GM18870 (cell line): ENCODE measurements around the gene CSPG4.
"Not testable (repeated sequence)": the region's sequence is repeated elsewhere in the genome, so short reads cannot be mapped to it uniquely, and the experiment has no call there.

Experiments
- ATAC-seq: cut with Tn5 transposase; IDR thresholded peaks from one replicate; pipeline ENCODE4 v1.9.1; 2021; ENCODE audit warnings: moderate library complexity; ENCODE audit not compliant: unreplicated experiment

The CSPG4 gene, protein sequence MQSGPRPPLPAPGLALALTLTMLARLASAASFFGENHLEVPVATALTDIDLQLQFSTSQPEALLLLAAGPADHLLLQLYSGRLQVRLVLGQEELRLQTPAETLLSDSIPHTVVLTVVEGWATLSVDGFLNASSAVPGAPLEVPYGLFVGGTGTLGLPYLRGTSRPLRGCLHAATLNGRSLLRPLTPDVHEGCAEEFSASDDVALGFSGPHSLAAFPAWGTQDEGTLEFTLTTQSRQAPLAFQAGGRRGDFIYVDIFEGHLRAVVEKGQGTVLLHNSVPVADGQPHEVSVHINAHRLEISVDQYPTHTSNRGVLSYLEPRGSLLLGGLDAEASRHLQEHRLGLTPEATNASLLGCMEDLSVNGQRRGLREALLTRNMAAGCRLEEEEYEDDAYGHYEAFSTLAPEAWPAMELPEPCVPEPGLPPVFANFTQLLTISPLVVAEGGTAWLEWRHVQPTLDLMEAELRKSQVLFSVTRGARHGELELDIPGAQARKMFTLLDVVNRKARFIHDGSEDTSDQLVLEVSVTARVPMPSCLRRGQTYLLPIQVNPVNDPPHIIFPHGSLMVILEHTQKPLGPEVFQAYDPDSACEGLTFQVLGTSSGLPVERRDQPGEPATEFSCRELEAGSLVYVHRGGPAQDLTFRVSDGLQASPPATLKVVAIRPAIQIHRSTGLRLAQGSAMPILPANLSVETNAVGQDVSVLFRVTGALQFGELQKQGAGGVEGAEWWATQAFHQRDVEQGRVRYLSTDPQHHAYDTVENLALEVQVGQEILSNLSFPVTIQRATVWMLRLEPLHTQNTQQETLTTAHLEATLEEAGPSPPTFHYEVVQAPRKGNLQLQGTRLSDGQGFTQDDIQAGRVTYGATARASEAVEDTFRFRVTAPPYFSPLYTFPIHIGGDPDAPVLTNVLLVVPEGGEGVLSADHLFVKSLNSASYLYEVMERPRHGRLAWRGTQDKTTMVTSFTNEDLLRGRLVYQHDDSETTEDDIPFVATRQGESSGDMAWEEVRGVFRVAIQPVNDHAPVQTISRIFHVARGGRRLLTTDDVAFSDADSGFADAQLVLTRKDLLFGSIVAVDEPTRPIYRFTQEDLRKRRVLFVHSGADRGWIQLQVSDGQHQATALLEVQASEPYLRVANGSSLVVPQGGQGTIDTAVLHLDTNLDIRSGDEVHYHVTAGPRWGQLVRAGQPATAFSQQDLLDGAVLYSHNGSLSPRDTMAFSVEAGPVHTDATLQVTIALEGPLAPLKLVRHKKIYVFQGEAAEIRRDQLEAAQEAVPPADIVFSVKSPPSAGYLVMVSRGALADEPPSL (N-terminal part only)

DNA sequence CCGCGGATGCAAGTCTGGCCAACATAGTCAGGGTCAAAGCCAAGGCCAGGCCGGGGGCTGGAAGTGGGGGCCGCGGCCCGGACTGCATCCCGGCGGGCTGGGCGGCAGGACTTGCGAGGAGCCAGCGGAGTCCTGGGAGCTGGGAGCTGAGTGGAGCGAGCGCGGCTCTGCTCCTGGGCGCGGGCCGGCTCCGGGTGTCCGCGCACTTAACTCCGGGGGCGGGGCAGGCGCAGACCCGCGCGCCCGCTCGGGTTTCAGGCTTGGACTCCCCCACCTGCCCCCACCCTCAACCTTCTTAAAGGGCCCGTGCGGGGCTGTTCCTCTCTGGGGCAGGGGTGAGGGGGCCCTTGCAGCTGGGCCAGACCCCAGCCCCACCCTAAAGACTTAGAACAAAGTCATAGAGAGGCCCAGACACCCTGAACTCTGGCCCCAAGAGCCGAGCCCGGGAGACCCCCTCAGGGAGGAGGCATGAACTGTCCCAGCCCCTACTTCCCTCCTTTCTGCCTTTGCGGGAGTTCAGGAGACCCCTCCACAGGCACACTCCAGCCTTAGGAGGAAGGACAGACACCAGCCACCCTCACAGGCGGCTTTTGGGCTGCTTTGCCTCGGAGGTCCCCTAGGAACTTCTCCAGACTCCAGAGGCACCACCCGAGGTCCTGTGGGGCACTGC is at the start of gene CSPG4:
TSS of gene CSPG4 (minus strand) at position 181 of the 670 bp plus-strand sequence. CDS start at position 88, 93 bp downstream.
- ATAC-seq: no peak

DNA sequence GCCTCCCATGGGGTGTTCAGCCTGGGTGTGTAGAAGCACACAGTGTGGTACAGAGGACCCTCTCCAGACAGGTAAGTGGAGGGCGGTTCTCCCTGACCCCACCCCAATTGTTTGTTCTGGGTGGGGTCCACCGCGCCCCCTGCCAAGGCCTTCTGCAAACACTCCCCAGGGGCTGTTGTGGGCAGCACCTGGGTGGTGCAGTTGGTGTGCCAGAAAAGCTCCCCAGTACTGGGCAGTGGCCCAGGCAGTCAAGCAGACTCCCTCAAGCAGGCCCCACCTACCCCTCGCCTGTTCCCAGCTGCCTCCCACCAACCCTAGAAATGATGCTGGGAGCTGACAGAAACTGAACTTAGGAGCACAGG is 49.7 kb upstream of the CSPG4 start:
- not testable (repeated sequence) for ATAC-seq

DNA sequence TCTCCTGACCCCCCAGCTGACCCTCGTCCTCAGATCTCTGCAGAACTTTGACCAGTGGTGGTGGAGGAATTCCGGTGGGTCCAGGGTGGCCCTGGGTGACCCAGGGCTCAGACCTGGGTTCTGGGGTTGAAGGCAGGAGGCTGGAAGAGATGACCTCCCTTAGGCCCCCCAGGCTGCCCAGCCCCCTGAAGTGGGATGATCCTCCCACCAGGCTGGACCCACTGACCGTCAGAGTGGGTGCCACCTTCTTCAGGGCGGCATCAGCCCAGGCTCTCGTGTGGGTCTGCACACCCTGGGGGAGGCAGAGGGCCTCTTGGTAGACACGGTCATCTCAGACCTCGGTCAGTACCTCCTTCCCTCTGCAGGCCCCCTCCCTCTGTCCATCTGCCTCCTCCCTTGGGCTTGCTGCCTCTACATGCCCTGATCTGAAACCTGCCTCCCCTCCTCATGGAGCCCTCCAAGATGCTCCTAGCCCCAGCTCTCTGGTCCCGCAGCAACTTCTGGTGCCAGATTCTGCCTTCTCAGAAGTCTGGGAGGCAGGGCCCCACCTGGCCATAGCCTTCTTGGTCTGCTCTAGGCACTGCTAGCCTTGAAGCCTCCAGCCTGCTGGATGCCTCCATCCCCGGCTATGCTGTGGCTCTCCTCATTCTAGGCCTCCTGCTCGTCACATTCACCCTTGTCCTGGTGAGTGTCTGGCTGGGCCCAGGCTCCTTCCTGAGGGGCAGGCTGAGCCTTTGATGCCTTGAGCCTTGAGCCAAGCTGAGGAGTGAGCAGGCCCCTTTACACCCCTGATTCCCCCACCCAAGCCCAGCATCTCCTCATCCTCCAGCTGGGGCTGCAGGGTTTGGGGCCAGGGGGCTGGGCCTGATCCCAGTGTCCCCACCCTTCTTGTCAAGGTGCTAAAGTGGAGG is 49.1 kb upstream of the CSPG4 start:
- no peak for ATAC-seq

DNA sequence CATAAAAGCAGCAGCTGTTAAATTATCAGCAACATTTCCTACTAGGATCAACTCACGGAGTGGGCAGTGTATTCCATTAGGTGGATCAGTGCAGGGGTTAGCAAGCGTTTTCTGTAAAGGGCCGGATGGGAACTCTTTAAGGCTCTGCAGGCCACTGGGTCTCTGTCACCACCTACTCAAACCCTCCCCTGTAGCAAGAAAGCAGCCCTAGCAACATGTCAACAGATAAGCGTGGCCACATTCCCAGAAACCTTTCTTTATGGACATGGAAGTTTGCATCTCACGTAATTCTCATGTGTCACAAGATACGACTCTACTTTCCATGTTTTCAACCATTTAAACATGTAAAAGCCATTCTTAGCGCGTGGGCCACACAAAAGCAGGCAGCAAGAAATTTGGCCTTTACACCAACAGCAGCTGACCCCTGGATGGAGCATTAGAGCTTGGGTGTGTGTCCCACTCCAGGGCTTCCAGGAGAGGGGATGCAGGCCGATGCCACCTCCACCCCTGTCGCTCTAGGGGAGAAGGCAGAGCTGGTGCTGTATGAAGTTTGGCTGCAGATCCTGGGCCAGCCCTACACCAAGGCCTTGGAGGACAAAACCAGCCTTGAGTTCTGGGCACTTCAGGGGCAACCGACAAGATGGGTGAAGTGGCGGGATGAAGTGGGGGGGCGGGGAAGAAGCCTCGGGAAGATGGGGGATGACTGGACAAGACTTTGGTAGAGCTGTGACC is 48.2 kb upstream of the CSPG4 start:
- ATAC-seq: no peak

DNA sequence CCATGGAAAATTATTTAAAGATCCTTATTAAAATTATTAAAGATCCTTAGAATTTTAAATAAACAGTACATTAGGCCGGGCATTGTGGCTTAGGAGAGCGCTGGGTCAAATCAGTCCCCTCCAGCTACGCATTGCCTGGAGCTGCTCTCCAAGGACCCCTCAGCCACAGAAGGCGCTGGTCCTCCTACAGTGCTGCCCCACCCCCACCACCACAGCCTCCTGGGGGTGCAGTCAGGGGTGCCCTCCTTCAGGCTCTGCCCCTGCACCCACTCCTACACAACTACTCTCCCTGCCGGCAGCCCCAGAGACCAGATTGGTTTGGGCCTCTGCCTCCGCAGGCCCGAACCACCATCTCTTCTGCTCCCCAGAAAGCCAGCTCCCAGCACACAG is 47.5 kb upstream of the CSPG4 start:
- not testable (repeated sequence) for ATAC-seq

DNA sequence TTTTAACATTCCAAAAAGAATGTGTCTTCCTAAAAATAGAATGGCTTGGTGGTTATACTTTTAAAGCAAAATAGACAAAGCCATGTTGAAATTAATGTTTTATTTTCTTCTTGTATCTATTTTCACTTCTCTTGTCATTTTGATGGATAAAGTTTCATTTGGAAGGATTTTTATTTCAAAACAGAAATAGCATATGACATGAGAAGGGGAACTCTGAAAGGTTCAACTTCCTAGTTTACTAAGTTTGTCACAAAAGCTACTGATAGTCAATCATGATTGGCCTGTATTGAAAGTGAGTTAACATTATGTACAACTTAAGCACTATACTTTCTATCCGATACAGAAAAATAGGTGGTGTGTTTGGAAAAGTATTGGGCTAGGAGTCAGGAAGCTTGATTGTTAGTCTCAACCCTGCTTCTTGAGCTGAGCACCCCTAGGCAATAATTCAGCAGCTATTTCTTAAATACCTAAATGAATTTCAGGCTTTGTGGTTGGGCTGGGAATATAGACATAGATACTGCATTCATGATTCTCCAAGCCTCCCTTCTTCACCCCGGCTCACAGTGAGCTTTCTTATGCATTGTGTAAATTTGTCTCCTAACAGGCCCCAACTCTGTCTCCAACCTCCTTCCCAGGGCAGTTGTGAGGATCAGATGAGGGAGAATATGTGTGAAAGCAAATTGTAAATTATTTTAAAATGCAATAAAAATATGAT is 46.9 kb upstream of the CSPG4 start:
- no peak for ATAC-seq

DNA sequence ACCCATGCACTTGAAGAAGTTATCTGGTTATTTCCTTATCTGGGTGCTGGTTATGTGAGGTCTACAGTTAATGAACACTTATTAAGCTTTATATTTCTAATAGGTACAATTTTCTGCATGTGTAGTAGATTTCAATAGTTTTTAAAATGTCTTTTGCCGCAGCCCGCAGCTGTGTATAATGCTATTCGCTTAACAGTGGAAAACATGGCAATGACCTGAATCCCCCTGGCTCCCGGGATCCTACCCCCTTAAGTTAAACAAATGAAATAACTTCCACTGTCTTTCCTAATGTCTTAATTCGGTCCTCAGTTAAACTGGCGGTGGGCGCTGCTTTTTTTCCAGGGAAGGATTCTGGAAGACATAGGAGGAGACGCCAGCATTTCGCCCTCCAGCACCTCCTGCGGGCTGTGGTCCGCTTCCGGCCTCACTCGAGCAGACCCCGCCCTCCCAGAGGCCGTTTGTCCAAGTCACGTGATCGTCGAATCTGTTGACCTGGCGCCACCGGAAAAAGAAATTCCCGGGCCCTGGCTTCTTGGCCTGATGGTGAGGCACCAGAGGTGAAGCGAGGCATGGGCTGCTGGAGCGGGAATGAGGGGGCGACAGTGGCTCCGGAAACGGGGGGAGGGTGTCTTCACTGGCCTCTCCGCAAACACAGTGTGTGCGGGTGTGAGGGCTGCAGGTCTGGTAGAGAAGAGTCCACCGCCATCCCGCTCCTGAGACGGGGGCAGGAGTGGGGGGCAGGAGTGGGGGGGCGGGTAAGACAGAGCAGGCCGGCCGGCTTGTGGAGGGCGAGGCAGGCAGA is 45.6 kb upstream of the CSPG4 start:
- no peak for ATAC-seq

DNA sequence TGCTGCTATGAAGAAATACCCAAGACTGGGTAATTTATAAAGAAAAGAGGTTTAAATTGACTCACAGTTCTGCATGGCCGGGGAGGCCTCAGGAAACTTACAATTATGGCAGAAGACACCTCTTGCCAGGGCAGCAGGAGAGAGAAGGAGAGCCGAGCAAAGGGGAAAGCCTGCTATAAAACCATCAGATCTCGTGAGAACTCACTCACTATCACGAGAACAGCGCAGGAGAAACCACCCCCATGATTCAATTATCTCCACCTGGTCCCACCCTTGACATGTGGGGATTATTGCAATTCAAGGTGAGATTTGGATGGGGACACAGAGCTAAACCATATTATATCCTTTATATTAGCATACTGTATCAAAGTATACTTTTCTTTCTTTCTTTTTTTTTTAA is 42.2 kb upstream of the CSPG4 start:
- ATAC-seq: not testable (repeated sequence)

DNA sequence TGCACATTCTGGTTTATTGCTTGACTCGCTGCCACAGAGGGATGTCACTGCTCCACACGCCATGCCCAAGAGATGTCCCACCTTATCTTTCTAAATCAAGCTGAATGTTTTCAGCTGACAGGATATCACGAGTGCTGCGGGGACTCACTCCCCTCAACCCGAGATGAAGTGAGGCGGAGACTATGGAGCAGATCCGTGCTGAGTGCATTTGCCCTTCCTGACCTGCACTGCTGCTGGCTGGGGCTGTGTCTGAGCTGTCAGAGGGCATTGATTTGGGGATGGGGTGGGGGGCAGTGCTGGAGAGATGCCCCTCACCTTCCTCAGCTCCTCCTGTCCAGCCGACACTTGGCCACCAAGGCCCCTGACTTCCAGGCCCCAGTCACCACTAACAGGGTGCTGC is 40.5 kb upstream of the CSPG4 start:
- ATAC-seq: no peak

DNA sequence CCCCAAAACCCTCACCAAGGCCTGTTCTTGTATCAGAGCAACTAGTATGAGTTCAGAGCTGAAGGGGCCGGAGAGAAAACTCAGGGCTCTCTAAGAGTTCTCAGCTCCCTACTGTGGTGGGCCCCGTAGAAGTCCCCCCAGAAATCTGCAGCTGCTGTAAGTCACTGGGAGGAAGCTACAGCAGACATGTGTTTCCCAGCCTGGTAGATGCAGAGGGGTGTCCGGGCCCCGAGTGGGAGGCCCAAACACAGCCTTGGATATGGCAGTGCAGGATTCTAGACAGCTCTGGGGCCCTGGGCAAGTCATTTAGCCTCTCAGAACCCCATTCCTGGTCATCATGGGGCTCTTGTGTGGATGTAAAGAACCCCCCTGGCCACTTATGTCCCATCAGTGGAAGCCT is 39.2 kb upstream of the CSPG4 start:
- no peak for ATAC-seq

DNA sequence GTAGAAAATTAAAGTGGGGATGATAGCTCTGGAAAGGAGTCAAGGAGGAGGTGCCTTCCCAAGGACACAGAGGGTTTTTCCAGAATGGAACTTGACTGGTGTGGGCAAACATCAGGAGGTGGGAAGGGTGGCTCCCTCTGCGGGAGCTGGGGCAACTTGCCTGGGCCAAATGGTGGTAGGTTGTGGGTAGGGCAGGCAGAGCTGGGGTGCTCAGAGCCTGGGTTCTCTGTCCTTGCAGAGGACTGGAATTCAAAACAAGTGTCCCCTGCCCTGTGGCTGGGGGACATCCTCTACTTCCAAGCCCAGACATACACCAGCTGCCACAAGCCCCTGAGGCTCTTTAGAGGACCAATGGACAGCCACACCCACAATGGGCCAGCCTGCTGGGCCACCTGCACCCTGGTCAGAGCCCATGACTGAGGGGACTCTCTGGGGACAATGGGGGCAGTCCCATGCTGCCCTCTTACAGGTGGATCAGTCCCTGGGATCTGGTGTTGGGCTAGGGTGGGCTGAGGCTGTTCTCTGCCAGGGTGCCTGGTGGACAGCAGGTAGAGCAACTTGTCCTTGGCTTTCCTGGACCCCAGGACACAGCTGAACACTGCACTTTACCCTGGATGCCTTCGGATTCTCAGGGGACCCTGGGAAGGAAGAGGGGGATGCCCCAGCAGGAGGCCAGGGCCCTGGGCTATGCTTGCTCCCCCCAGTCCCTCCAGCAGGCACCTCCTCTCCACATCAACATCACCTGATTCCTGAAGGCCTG is 38.6 kb upstream of the CSPG4 start:
- ATAC-seq: no peak

DNA sequence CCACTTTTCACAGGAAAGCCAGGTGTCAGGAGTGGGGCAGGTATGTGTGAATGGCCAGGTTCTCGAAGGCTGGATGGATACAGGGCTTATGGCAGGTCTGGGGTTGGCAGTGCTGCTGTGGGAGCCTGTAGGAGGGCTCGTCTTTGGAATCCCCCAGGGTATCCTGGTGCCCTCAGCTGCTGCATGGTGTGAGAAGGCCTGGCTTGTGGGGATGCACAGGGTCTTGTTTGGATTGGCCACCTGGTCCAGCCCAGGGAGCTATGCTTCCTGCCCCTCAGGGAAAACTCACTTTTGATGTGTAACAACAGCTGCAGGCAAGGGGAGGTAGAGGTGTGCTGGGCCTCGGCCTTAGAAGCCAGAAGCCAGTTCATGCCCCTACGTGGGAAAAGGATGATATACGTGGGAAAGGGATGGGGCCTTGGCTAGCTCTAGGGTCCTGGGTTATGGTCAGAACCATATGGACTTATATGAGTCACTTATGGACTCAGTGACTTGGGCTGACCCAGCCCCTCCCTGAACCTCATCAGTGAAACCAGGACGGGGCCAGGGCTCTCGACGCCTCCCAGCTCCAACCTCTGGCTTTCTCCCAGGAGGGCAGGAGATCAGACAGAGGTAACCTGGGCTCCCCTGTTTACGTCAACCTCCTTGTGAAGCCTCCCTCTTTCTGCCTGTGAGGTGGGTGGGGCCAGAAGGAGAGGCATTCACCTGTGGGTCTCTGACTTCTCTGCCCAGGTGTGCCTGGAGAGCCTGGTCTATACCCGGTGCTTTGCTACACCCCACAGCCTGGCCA is 37.8 kb upstream of the CSPG4 start:
- no peak for ATAC-seq

DNA sequence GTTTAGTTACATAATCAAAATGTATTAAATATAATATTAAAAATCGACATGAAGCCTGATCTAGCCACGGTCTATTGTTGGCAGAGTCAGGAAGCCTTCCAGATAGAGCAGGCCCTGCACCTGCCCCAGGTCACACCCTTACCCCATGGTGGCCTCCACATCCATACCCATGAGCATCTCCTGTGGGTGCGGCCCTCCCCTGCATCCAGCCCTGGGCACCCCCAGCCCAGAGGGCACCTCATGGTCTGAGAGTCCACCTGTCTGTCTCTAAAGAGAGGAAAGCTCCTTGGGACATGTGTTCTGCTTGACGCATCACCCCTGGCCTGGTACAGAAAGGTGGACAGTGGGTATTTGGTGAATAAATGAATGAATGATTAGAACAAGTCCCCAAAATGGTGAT is 37.2 kb upstream of the CSPG4 start:
- no peak for ATAC-seq

DNA sequence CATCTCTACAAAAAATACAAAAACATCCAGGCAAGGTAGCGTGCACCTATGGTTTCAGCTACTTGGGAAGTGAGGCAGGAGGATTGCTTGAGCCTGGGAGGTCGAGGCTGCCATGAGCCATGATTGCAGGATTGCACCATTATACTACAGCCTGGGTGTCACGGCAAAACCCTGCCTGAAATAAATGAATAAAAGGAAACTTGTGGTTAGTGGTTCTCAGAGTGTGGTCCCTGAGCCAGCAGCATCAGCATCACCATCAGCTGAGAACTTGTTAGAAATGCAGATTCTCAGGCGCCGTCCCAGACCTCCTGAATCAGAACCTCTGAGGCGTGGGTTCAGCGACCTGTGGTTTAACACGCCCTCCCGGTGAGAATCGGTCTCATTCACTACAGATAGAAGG is 36.2 kb upstream of the CSPG4 start:
- not testable (repeated sequence) for ATAC-seq

DNA sequence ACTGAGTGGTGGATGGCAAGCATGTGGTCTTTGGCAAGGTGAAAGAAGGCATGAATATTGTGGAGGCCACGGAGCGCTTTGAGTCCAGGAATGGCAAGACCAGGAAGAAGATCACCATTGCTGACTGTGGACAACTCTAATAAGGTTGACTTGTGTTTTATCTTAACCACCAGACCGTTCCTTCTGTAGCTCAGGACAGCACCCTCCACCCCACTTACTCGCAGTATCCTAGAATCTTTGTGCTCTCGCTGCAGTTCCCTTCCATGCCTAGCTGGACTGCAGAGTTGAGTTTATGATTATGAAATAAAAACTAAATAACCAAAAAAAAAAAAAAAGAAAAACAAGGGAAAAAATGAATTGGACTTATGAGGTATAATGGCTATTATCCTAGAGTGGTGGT is 34.5 kb upstream of the CSPG4 start:
- not testable (repeated sequence) for ATAC-seq

DNA sequence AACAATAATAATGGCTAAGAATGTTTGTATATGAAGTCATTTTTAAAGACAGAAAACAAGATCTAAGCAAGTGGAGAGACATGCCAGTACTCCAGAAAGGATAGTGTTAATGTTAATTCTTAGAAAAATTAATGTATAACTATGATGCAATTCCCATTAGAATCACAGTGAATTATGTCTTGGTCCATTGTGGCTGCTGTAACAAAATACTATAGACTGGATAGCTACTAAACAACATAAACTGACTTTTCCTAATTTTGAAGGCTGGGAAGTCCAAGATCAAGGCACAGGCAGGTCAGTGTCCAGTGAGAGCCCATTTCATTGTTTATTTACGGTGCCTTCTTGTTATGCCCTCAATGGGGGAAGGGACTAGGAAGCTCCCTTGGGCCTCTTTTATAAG is 32.7 kb upstream of the CSPG4 start:
- ATAC-seq: no peak
